ENCODE results near the gene SPTA1.

Gene SPTA1

GRCh38 chr1:158570480-158570879 lies 116.0 kb downstream of the SPTA1 start, which contains the start of gene OR6P1:
OR6P1 (minus strand) TSS chr1:158570580; CDS start chr1:158563604, 6,976 bp downstream.
- DNase-seq (ENCODE audit: low read depth in 2 of 2) = no peak

GRCh38 chr1:158564608-158565007 lies 121.9 kb downstream of the SPTA1 start:
- no peak for DNase-seq (ENCODE audit: low read depth in 2 of 2)

GRCh38 chr1:158563853-158564252 lies 122.7 kb downstream of the SPTA1 start:
- DNase-seq (ENCODE audit: low read depth in 2 of 2) = no peak

All from fibroblast of skin of left biceps (primary cell).